KMS-11 (cell line): ENCODE measurements around the gene ZFR2.

Experiments
- H2AFZ ChIP-seq: fragments of 200-600 bp; sonication (generic); 2 replicates; pipeline ENCODE4 v1.6.1; 2016; ENCODE audit warnings: antibody characterized with exemption, mixed run types, low read depth
- H3K27ac ChIP-seq: fragments of 200-600 bp; sonication (generic); 2 replicates; pipeline ENCODE4 v1.6.1; 2016; ENCODE audit warnings: mild to moderate bottlenecking, mixed run types
- H3K27me3 ChIP-seq: fragments of 200-600 bp; sonication (generic); 2 replicates; pipeline ENCODE4 v1.6.1; 2017; ENCODE audit warnings: mild to moderate bottlenecking, low read depth, mixed run types, moderate library complexity; ENCODE audit not compliant: insufficient read depth
- H3K36me3 ChIP-seq: fragments of 200-600 bp; sonication (generic); 2 replicates; pipeline ENCODE4 v1.6.1; 2017; ENCODE audit warnings: mild to moderate bottlenecking, mixed run types; ENCODE audit not compliant: insufficient read depth
- H3K4me1 ChIP-seq: fragments of 200-600 bp; sonication (generic); 2 replicates; pipeline ENCODE4 v1.6.1; 2016; ENCODE audit warnings: mild to moderate bottlenecking, low read depth, mixed run types; ENCODE audit not compliant: poor library complexity, severe bottlenecking
- H3K4me2 ChIP-seq: fragments of 200-600 bp; sonication (generic); 2 replicates; pipeline ENCODE4 v1.7.0; 2016; ENCODE audit warnings: mild to moderate bottlenecking, mixed run types
- H3K4me3 ChIP-seq: fragments of 200-600 bp; sonication (generic); IDR thresholded peaks from 2 replicates; pipeline ENCODE4 v1.6.1; 2017; ENCODE audit warnings: low read depth, low read length, mixed read lengths; ENCODE audit not compliant: insufficient read depth
- H3K79me2 ChIP-seq: fragments of 200-600 bp; sonication (generic); 2 replicates; pipeline ENCODE4 v1.6.1; 2016; ENCODE audit warnings: low read depth, mixed run types; ENCODE audit not compliant: insufficient read depth
- H3K9ac ChIP-seq: fragments of 200-600 bp; sonication (generic); 2 replicates; pipeline ENCODE4 v1.6.1; 2016; ENCODE audit warnings: mild to moderate bottlenecking, mixed run types
- H4K20me1 ChIP-seq: fragments of 200-600 bp; sonication (generic); 2 replicates; pipeline ENCODE4 v1.6.1; 2016; ENCODE audit warnings: mild to moderate bottlenecking, mixed run types; ENCODE audit not compliant: insufficient read depth
- TF ChIP-seq, protein P1 (sequence below): fragments of 200-600 bp; sonication (generic); conservative IDR thresholded peaks from 2 replicates; pipeline ENCODE4 v1.6.1; 2017; ENCODE audit warnings: low read depth, mild to moderate bottlenecking, antibody characterized with exemption, low read length, moderate library complexity, mixed read lengths

Gene ZFR2

GRCh38 chr19:3826163-3826562 lies 42.7 kb downstream of the ZFR2 start:
- H3K4me3 ChIP-seq, result no peak overlapping the region
- H3K9ac ChIP-seq, result no peak overlapping the region
- H4K20me1 ChIP-seq, result no peaks in the 10 kb centered on the region
- H2AFZ ChIP-seq, result no peak overlapping the region
- H3K27me3 ChIP-seq, result peaks cover 94% of the 10 kb centered on the region
- H3K4me1 ChIP-seq, result no peaks in the 10 kb centered on the region
- no peaks in the 10 kb centered on the region for H3K79me2 ChIP-seq
- no peak overlapping the region for H3K27ac ChIP-seq
- H3K4me2 ChIP-seq, result no peak overlapping the region
- no peaks in the 10 kb centered on the region for H3K36me3 ChIP-seq
- TF ChIP-seq, protein P1, sequence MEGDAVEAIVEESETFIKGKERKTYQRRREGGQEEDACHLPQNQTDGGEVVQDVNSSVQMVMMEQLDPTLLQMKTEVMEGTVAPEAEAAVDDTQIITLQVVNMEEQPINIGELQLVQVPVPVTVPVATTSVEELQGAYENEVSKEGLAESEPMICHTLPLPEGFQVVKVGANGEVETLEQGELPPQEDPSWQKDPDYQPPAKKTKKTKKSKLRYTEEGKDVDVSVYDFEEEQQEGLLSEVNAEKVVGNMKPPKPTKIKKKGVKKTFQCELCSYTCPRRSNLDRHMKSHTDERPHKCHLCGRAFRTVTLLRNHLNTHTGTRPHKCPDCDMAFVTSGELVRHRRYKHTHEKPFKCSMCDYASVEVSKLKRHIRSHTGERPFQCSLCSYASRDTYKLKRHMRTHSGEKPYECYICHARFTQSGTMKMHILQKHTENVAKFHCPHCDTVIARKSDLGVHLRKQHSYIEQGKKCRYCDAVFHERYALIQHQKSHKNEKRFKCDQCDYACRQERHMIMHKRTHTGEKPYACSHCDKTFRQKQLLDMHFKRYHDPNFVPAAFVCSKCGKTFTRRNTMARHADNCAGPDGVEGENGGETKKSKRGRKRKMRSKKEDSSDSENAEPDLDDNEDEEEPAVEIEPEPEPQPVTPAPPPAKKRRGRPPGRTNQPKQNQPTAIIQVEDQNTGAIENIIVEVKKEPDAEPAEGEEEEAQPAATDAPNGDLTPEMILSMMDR, result no peak

GRCh38 chr19:3825286-3825956 lies 43.4 kb downstream of the ZFR2 start:
- Histone ChIP-seq H3K4me2 (no peak overlapping the region), H4K20me1 (no peaks in the 10 kb centered on the region), H3K4me1 (no peaks in the 10 kb centered on the region), H3K79me2 (no peaks in the 10 kb centered on the region), H2AFZ (no peak overlapping the region), H3K36me3 (no peaks in the 10 kb centered on the region), H3K27ac (no peak overlapping the region), H3K27me3 (peaks cover 95% of the 10 kb centered on the region), H3K9ac (no peak overlapping the region), H3K4me3 (no peak overlapping the region)
- TF ChIP-seq, protein P1, result no peak

DNA sequence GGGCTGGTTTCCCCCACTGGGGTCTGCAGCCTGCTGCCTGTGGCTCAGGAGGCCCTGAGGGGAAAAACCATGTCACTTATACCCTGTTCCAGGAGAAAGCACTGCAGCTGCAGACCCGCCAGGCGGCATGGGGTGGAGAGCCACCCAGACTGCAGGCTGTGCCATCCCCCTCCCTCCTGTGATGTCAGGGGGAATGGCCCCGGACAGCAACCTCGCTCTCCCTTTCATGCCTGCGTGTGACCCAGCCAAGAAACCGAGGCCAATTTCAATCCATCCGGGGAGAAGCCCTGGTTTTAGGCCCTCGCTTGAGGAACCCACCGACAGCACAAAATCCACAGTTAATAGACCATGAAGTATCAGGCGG lies 45.5 kb downstream of the ZFR2 start:
- Histone ChIP-seq H3K27me3 (peaks cover 94% of the 10 kb centered on the region), H2AFZ (no peak overlapping the region), H3K4me2 (no peak overlapping the region), H4K20me1 (no peaks in the 10 kb centered on the region), H3K36me3 (no peaks in the 10 kb centered on the region), H3K4me1 (no peaks in the 10 kb centered on the region), H3K4me3 (no peak overlapping the region), H3K27ac (no peak overlapping the region), H3K79me2 (no peaks in the 10 kb centered on the region), H3K9ac (no peak overlapping the region)
- TF ChIP-seq, protein P1, result no peak

- Histone ChIP-seq H3K4me3 (no peak overlapping the region), H2AFZ (no peak overlapping the region), H3K27me3 (peaks cover 94% of the 10 kb centered on the region), H3K36me3 (no peaks in the 10 kb centered on the region), H3K4me2 (no peak overlapping the region), H4K20me1 (no peaks in the 10 kb centered on the region), H3K79me2 (no peaks in the 10 kb centered on the region), H3K9ac (no peak overlapping the region), H3K4me1 (no peaks in the 10 kb centered on the region), H3K27ac (no peak overlapping the region)
- TF ChIP-seq, protein P1, result no peak
Measured at GRCh38 chr19:3822683-3823349, 46.0 kb downstream of the ZFR2 start.
